ENCODE data around the gene TICRR.
"Not testable (repeated sequence)": the region's sequence is repeated elsewhere in the genome, so short reads cannot be mapped to it uniquely, and the experiment has no call there.

- TF ChIP-seq CTCF, EP300 (IDR thresholded peaks at IDR 0.05): not testable (repeated sequence)
Measured at GRCh38 chr15:89580747-89581146, 5.5 kb downstream of the TICRR start.

Data from suprapubic skin (tissue), 3 donors.